Caco-2 (cell line): ENCODE measurements around the gene SNAPC2. TPM values are rescaled to one million over a fixed set of nuclear protein-coding genes. Genes with fewer than 3 reads are reported as not detected.

Experiments used
- BruUV-seq: library from RNA; stranded (reverse); fragments of 400-500 nt; replicated peaks from 2 replicates; lab custom pipeline; 2021; lab: Mats Ljungman, UMichigan
- CTCF ChIA-PET: fragments of 300-600 bp; sonication (Branson Sonifier 250); formaldehyde crosslinking; loops from one replicate; lab custom pipeline; 2022; ENCODE audit warnings: antibody characterized with exemption; lab: Charles Lee
- POLR2A ChIA-PET: fragments of 300-600 bp; sonication (Branson Sonifier 250); formaldehyde crosslinking; loops from one replicate; lab custom pipeline; 2022; ENCODE audit warnings: antibody characterized with exemption; lab: Charles Lee
- DNase-seq, 2 experiments: peaks; one replicate each; pipeline versions ENCODE4 v3.0.0 to v3.0.0-alpha.2; 2020 to 2022
- H3K27me3 ChIP-seq: replicated peaks from 2 replicates; pipeline ENCODE4 v1.6.0; 2011; ENCODE audit warnings: low read length; ENCODE audit not compliant: control insufficient read depth, insufficient read depth
- H3K36me3 ChIP-seq: 2 replicates; pipeline ENCODE4 v1.5.1; 2011; ENCODE audit warnings: low read length; ENCODE audit not compliant: control insufficient read depth, insufficient read depth
- H3K4me1 ChIP-seq: fragments of 250-450 bp; sonication (Bioruptor Pico); 2 replicates; pipeline ENCODE4 v1.5.1; 2020; ENCODE audit warnings: mild to moderate bottlenecking
- H3K4me3 ChIP-seq: 2 replicates; pipeline ENCODE4 v1.5.1; 2011; ENCODE audit warnings: low read depth, mild to moderate bottlenecking, control low read depth, low read length
- H3K9me3 ChIP-seq: fragments of 250-450 bp; sonication (Bioruptor Pico); 2 replicates; pipeline ENCODE4 v1.5.1; 2020; ENCODE audit warnings: mild to moderate bottlenecking, moderate library complexity
- H3K27ac Mint-ChIP-seq: one replicate; pipeline ENCODE4 v1.8.0; 2022; ENCODE audit warnings: mixed read lengths; ENCODE audit not compliant: unreplicated experiment
- H3K27me3 Mint-ChIP-seq: one replicate; pipeline ENCODE4 v1.8.0; 2022; ENCODE audit warnings: mixed read lengths; ENCODE audit not compliant: insufficient read depth, unreplicated experiment
- H3K36me3 Mint-ChIP-seq: one replicate; pipeline ENCODE4 v1.8.0; 2022; ENCODE audit warnings: mild to moderate bottlenecking, mixed read lengths; ENCODE audit not compliant: insufficient read depth, unreplicated experiment
- H3K4me1 Mint-ChIP-seq: one replicate; pipeline ENCODE4 v1.8.0; 2022; ENCODE audit warnings: low read depth, mixed read lengths; ENCODE audit not compliant: unreplicated experiment
- H3K4me3 Mint-ChIP-seq: one replicate; pipeline ENCODE4 v1.8.0; 2022; ENCODE audit warnings: mild to moderate bottlenecking, moderate library complexity, mixed read lengths; ENCODE audit not compliant: unreplicated experiment
- H3K9me3 Mint-ChIP-seq: one replicate; pipeline ENCODE4 v1.8.0; 2022; ENCODE audit warnings: mixed read lengths; ENCODE audit not compliant: unreplicated experiment
- intact Hi-C: fragments of 100-400 bp; cut with micrococcal nuclease; formaldehyde crosslinking; loops from one replicate; pipeline ENCODE4 v1.10.0; 2022; ENCODE audit not compliant: unreplicated experiment
- total RNA-seq: library from RNA; stranded (reverse); gene quantifications from 2 replicates; pipeline ENCODE4 v1.2.3, GENCODE V29; 2022
- TF ChIP-seq, protein P1 (sequence below), 2 experiments: fragments of 200-600 bp in 1 of 2; IDR thresholded peaks; 1 replicate in 1 of 2; 2 replicates in 1 of 2; pipeline versions ENCODE4 v1.5.1 to v1.8.0; 2011 to 2022; ENCODE audit warnings: antibody characterized with exemption in 1 of 2, control low read depth in 1 of 2, inconsistent platforms in 1 of 2, low read depth in 1 of 2, low read length in 1 of 2, mild to moderate bottlenecking in 1 of 2, moderate library complexity in 1 of 2; ENCODE audit not compliant: insufficient read depth in 1 of 2, severe bottlenecking in 1 of 2, unreplicated experiment in 1 of 2

Gene SNAPC2
- total RNA-seq, 1 experiment from 2014 or later: 10.4 TPM

DNA sequence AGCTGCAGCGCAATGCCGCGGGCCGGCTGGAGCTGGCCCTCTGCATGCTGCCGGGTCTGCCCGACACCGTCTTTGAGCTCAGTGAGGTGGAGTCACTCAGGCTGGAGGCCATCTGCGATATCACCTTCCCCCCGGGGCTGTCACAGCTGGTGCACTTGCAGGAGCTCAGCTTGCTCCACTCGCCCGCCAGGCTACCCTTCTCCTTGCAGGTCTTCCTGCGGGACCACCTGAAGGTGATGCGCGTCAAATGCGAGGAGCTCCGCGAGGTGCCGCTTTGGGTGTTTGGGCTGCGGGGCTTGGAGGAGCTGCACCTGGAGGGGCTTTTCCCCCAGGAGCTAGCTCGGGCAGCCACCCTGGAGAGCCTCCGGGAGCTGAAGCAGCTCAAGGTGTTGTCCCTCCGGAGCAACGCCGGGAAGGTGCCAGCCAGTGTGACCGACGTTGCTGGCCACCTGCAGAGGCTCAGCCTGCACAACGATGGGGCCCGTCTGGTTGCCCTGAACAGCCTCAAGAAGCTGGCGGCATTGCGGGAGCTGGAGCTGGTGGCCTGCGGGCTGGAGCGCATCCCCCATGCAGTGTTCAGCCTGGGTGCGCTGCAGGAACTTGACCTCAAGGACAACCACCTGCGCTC is 20.3 kb upstream of the SNAPC2 start:
- Mint-ChIP-seq H3K36me3 (peaks cover 29% of the 10 kb centered on the region), H3K27ac (no peak overlapping the region), H3K9me3 (no peaks in the 10 kb centered on the region), H3K27me3 (no peaks in the 10 kb centered on the region), H3K4me1 (peaks cover 3% of the 10 kb centered on the region), H3K4me3 (no peak overlapping the region)
- Histone ChIP-seq H3K4me1 (peaks cover 9% of the 10 kb centered on the region; the same call in 1 of the 2 replicates), H3K36me3 (peaks cover 2% of the 10 kb centered on the region; the same call in 1 of the 2 replicates), H3K9me3 (no peaks in the 10 kb centered on the region), H3K4me3 (no peak overlapping the region), H3K27me3 (no peaks in the 10 kb centered on the region)
- DNase-seq: no peak
- BruUV-seq: no TSS peak
- TF ChIP-seq, protein P1, sequence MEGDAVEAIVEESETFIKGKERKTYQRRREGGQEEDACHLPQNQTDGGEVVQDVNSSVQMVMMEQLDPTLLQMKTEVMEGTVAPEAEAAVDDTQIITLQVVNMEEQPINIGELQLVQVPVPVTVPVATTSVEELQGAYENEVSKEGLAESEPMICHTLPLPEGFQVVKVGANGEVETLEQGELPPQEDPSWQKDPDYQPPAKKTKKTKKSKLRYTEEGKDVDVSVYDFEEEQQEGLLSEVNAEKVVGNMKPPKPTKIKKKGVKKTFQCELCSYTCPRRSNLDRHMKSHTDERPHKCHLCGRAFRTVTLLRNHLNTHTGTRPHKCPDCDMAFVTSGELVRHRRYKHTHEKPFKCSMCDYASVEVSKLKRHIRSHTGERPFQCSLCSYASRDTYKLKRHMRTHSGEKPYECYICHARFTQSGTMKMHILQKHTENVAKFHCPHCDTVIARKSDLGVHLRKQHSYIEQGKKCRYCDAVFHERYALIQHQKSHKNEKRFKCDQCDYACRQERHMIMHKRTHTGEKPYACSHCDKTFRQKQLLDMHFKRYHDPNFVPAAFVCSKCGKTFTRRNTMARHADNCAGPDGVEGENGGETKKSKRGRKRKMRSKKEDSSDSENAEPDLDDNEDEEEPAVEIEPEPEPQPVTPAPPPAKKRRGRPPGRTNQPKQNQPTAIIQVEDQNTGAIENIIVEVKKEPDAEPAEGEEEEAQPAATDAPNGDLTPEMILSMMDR (IDR thresholded peaks at IDR 0.05; ENCODE audit: insufficient read depth in 1 of 2, low read depth in 1 of 2, low read length in 1 of 2, severe bottlenecking in 1 of 2, unreplicated experiment in 1 of 2): no peak
- intact Hi-C loops: no loop called here
- CTCF ChIA-PET: no interaction called here
- POLR2A ChIA-PET: interaction anchor here (0.6 kb wide), 1 partner anchor 20 kb away, joined by 4 read pairs; the partner anchor contains the start of gene SNAPC2

DNA sequence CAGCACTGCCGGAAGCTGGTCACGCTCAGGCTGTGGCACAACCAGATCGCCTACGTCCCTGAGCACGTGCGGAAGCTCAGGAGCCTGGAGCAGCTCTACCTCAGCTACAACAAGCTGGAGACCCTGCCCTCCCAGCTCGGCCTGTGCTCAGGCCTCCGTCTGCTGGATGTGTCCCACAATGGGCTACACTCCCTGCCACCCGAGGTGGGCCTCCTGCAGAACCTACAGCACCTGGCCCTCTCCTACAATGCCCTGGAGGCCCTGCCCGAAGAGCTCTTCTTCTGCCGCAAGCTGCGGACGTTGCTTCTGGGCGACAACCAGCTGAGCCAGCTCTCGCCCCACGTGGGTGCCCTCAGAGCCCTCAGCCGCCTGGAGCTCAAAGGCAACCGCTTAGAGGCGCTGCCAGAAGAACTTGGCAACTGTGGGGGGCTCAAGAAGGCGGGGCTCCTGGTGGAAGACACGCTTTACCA is 19.7 kb upstream of the SNAPC2 start:
- no peak overlapping the region for H3K4me3 ChIP-seq
- Mint-ChIP-seq H3K9me3 (no peaks in the 10 kb centered on the region), H3K4me1 (peaks cover 6% of the 10 kb centered on the region), H3K27me3 (no peaks in the 10 kb centered on the region), H3K27ac (no peak overlapping the region), H3K4me3 (no peak overlapping the region), H3K36me3 (peaks cover 26% of the 10 kb centered on the region)
- H3K4me1 ChIP-seq: peaks cover 12% of the 10 kb centered on the region; the same call in 1 of the 2 replicates
- H3K36me3 ChIP-seq: peaks cover 2% of the 10 kb centered on the region; the same call in 1 of the 2 replicates
- DNase-seq: no peak
- no TSS peak for BruUV-seq
- CTCF ChIA-PET: no interaction called here
- TF ChIP-seq, protein P1 (IDR thresholded peaks at IDR 0.05; ENCODE audit: insufficient read depth in 1 of 2, low read depth in 1 of 2, low read length in 1 of 2, severe bottlenecking in 1 of 2, unreplicated experiment in 1 of 2): no peak
- H3K27me3 ChIP-seq: no peaks in the 10 kb centered on the region
- POLR2A ChIA-PET: interaction anchor here (0.6 kb wide), 1 partner anchor 20 kb away, joined by 4 read pairs; the partner anchor contains the start of gene SNAPC2
- H3K9me3 ChIP-seq: no peaks in the 10 kb centered on the region
- intact Hi-C loops: no loop called here

DNA sequence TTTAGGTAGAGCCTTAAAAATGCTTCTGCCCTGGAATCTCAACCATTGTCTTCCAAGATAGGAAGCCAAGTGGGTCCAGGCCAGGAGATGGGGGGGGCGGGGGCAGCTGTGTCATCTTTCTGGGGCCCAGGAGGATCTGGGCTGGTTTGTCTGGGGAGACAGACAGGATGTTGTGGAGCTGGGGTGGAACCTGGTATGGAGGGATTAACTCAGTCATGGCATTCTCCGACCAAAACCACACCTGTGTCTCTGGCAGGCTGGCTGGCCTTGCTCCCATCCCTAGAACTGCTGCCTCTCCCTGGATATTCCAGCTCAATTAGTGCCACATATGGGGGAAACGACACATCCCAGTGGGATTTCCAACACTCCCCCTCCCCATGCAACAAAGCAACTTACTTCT is 19.2 kb upstream of the SNAPC2 start:
- intact Hi-C loops: no loop called here
- Mint-ChIP-seq H3K9me3 (no peaks in the 10 kb centered on the region), H3K36me3 (peaks cover 24% of the 10 kb centered on the region), H3K27ac (no peak overlapping the region), H3K27me3 (no peaks in the 10 kb centered on the region), H3K4me3 (no peak overlapping the region), H3K4me1 (peaks cover 6% of the 10 kb centered on the region)
- ChIA-PET POLR2A (no interaction called here), CTCF (interaction anchor here (0.6 kb wide), 1 partner anchor 80 kb away, joined by 4 read pairs; no protein-coding TSS in a partner anchor)
- H3K27me3 ChIP-seq: no peaks in the 10 kb centered on the region
- H3K4me3 ChIP-seq: no peak overlapping the region
- no peak for DNase-seq
- H3K4me1 ChIP-seq: peaks cover 12% of the 10 kb centered on the region; the same call in 1 of the 2 replicates
- TF ChIP-seq, protein P1 (IDR thresholded peaks at IDR 0.05; ENCODE audit: insufficient read depth in 1 of 2, low read depth in 1 of 2, low read length in 1 of 2, severe bottlenecking in 1 of 2, unreplicated experiment in 1 of 2): no peak
- H3K36me3 ChIP-seq: peaks cover 2% of the 10 kb centered on the region; the same call in 1 of the 2 replicates
- no peaks in the 10 kb centered on the region for H3K9me3 ChIP-seq
- no TSS peak for BruUV-seq
